HL-60 (cell line): ENCODE data around the gene FRAS1.

Source experiments
- DNase-seq, 2 experiments: peaks; one replicate each; pipeline ENCODE4 v3.0.0-alpha.2; 2010 to 2020; ENCODE audit warnings: low read depth in 1 of 2, low spot score in 1 of 2
- H3K27ac ChIP-seq: fragments of 250-450 bp; sonication (Bioruptor Pico); replicated peaks from 2 replicates; pipeline ENCODE4 v1.5.1; 2020; ENCODE audit warnings: mild to moderate bottlenecking, moderate library complexity
- H3K27me3 ChIP-seq: fragments of 250-450 bp; sonication (Bioruptor Pico); 2 replicates; pipeline ENCODE4 v1.5.1; 2021; ENCODE audit warnings: mild to moderate bottlenecking, moderate library complexity; ENCODE audit not compliant: insufficient read depth, poor library complexity, severe bottlenecking
- H3K4me3 ChIP-seq: replicated peaks from 2 replicates; pipeline ENCODE4 v1.5.1; 2011; ENCODE audit warnings: mild to moderate bottlenecking, control low read depth, low read length; ENCODE audit not compliant: insufficient read depth
- GABPA ChIP-seq: IDR thresholded peaks from 2 replicates; pipeline ENCODE4 v1.6.1; 2012; ENCODE audit warnings: low read depth
- POLR2AphosphoS5 ChIP-seq: IDR thresholded peaks from 2 replicates; pipeline ENCODE4 v1.6.1; 2012; ENCODE audit warnings: low read depth
- SPI1 ChIP-seq: IDR thresholded peaks from 2 replicates; pipeline ENCODE4 v1.6.1; 2012; ENCODE audit warnings: low read depth, mild to moderate bottlenecking, borderline replicate concordance
- TF ChIP-seq, protein P1 (sequence below): IDR thresholded peaks from 2 replicates; pipeline ENCODE4 v1.6.1; 2012; ENCODE audit warnings: low read depth; ENCODE audit not compliant: insufficient replicate concordance
- TF ChIP-seq, protein P2 (sequence below): IDR thresholded peaks from one replicate; pipeline ENCODE4 v1.5.1; 2011; ENCODE audit warnings: low read length, control low read depth, inconsistent platforms; ENCODE audit not compliant: insufficient read depth

Gene FRAS1

DNA sequence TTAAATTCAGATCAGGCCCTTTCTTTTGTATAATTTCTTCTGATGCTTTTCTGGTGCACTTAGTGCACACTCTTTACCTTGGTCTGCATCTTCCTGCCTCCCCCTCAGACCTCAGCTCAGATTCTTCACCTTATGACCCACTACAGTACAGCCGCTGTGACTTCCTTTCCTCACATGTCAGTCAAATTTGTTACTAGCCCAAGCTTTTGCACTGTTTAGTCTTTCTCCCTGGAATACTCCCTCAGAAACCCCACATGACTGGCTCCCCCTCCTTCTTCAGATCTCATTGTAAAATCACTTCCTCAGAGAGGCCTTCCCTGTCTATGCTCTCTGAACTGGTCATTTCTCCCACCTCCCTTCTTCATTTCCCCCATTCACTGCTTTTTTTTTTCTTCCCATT lies 132.9 kb downstream of the FRAS1 start:
- H3K27ac ChIP-seq = no peak overlapping the region
- TF ChIP-seq, protein P1, sequence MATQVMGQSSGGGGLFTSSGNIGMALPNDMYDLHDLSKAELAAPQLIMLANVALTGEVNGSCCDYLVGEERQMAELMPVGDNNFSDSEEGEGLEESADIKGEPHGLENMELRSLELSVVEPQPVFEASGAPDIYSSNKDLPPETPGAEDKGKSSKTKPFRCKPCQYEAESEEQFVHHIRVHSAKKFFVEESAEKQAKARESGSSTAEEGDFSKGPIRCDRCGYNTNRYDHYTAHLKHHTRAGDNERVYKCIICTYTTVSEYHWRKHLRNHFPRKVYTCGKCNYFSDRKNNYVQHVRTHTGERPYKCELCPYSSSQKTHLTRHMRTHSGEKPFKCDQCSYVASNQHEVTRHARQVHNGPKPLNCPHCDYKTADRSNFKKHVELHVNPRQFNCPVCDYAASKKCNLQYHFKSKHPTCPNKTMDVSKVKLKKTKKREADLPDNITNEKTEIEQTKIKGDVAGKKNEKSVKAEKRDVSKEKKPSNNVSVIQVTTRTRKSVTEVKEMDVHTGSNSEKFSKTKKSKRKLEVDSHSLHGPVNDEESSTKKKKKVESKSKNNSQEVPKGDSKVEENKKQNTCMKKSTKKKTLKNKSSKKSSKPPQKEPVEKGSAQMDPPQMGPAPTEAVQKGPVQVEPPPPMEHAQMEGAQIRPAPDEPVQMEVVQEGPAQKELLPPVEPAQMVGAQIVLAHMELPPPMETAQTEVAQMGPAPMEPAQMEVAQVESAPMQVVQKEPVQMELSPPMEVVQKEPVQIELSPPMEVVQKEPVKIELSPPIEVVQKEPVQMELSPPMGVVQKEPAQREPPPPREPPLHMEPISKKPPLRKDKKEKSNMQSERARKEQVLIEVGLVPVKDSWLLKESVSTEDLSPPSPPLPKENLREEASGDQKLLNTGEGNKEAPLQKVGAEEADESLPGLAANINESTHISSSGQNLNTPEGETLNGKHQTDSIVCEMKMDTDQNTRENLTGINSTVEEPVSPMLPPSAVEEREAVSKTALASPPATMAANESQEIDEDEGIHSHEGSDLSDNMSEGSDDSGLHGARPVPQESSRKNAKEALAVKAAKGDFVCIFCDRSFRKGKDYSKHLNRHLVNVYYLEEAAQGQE = no peak
- TF ChIP-seq POLR2AphosphoS5 = no peak
- no peak for DNase-seq

DNA sequence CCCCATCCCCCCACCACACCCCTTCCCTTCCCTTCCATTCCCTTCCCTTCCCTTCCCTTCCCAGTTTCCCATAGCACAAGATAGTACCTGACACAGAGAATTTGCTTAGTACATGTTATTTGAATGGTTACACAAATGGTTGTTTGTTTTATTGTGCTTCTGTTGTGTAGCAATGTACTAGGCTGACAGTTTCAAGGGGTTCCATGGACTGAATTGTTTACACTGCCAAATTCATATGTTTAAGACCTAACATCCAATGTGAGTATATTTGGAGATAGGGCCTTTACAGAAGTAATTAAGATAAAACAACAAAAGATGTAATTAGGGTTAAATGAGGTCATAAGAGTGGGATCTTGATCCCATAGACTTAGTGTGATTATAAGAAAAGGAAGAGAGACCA lies 133.5 kb downstream of the FRAS1 start:
- no peak for DNase-seq
- Histone ChIP-seq H3K27me3 (peaks cover 1% of the 10 kb centered on the region), H3K4me3 (no peak overlapping the region), H3K27ac (no peak overlapping the region)
- TF ChIP-seq, protein P2, sequence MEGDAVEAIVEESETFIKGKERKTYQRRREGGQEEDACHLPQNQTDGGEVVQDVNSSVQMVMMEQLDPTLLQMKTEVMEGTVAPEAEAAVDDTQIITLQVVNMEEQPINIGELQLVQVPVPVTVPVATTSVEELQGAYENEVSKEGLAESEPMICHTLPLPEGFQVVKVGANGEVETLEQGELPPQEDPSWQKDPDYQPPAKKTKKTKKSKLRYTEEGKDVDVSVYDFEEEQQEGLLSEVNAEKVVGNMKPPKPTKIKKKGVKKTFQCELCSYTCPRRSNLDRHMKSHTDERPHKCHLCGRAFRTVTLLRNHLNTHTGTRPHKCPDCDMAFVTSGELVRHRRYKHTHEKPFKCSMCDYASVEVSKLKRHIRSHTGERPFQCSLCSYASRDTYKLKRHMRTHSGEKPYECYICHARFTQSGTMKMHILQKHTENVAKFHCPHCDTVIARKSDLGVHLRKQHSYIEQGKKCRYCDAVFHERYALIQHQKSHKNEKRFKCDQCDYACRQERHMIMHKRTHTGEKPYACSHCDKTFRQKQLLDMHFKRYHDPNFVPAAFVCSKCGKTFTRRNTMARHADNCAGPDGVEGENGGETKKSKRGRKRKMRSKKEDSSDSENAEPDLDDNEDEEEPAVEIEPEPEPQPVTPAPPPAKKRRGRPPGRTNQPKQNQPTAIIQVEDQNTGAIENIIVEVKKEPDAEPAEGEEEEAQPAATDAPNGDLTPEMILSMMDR = no peak
- TF ChIP-seq POLR2AphosphoS5 (no peak), SPI1 (no peak), GABPA (no peak)
- TF ChIP-seq, protein P1 = no peak

More for the DNA sequence above, 132.9 kb downstream of the FRAS1 start:
- Histone ChIP-seq H3K4me3 (no peak overlapping the region), H3K27me3 (peaks cover 2% of the 10 kb centered on the region)

- H3K4me3 ChIP-seq = no peak overlapping the region
- no peak overlapping the region for H3K27ac ChIP-seq
- TF ChIP-seq, protein P1 = no peak
- TF ChIP-seq SPI1 (no peak), POLR2AphosphoS5 (no peak), GABPA (no peak)
- TF ChIP-seq, protein P2 = no peak
- DNase-seq = no peak
- H3K27me3 ChIP-seq = no peaks in the 10 kb centered on the region
These were observed 140.8 kb downstream of the FRAS1 start for GRCh38 chr4:78197947-78198346.

DNA sequence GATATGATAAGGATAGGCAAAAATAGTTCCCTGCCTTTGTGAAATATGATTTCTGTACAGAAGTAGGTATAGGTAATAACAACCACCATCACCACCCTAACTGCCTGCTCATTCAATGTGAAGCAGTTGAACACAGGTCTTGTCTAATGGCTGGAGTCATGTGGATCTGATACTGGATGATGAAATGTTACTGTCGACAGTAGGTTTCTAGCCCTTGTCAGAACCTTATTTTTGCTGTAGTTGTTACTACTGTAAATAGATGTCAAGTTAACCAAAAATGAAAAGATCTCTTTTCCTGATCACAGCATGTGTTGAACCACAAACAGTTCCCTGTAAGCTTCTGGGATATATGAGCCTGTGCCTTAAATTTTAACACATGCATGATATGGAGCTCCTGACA lies 142.9 kb downstream of the FRAS1 start:
- Histone ChIP-seq H3K27ac (no peak overlapping the region), H3K4me3 (no peak overlapping the region), H3K27me3 (no peaks in the 10 kb centered on the region)
- TF ChIP-seq, protein P2 = no peak
- TF ChIP-seq GABPA (no peak), POLR2AphosphoS5 (no peak), SPI1 (no peak)
- TF ChIP-seq, protein P1 = no peak
- no peak for DNase-seq
